Mesenchymal stem cell (in vitro differentiated cells and primary cell): Measurements from ENCODE around the gene RFTN1.

Source experiments
- DNase-seq: peaks from one replicate; pipeline ENCODE4 v3.0.0-alpha.2; 2013
- H2AFZ ChIP-seq: one replicate; pipeline ENCODE4 v1.6.1; 2013; ENCODE audit warnings: low read depth, mild to moderate bottlenecking, control low read depth, inconsistent platforms, low read length, moderate library complexity
- H2AK5ac ChIP-seq: 2 replicates; pipeline ENCODE4 v1.6.1; 2013; ENCODE audit warnings: low read length, moderate library complexity, mild to moderate bottlenecking, inconsistent platforms; ENCODE audit not compliant: severe bottlenecking
- H2BK120ac ChIP-seq: one replicate; pipeline ENCODE4 v1.6.1; 2013; ENCODE audit warnings: low read depth, mild to moderate bottlenecking, inconsistent platforms, low read length, moderate library complexity
- H2BK12ac ChIP-seq, 2 experiments: one replicate each; pipeline ENCODE4 v1.6.1; 2013; ENCODE audit warnings: inconsistent platforms in 2 of 2, low read length in 2 of 2, mild to moderate bottlenecking in 2 of 2, moderate library complexity in 2 of 2, control low read depth in 1 of 2
- H2BK15ac ChIP-seq: one replicate; pipeline ENCODE4 v1.6.1; 2013; ENCODE audit warnings: mild to moderate bottlenecking, low read depth, inconsistent platforms; ENCODE audit not compliant: poor library complexity, severe bottlenecking
- H2BK5ac ChIP-seq: 2 replicates; pipeline ENCODE4 v1.6.1; 2013; ENCODE audit warnings: low read depth, mild to moderate bottlenecking, low read length, control low read depth, inconsistent platforms; ENCODE audit not compliant: poor library complexity, severe bottlenecking
- H3K14ac ChIP-seq, 2 experiments: one replicate each; pipeline ENCODE4 v1.6.1; 2013; ENCODE audit warnings: inconsistent platforms in 2 of 2, low read length in 2 of 2, control low read depth in 1 of 2, mild to moderate bottlenecking in 1 of 2, moderate library complexity in 1 of 2
- H3K18ac ChIP-seq, 2 experiments: one replicate each; pipeline ENCODE4 v1.6.1; 2013; ENCODE audit warnings: inconsistent platforms in 2 of 2, low read length in 2 of 2, control low read depth in 1 of 2, low read depth in 1 of 2, mild to moderate bottlenecking in 1 of 2
- H3K23ac ChIP-seq, 2 experiments: one replicate each; pipeline ENCODE4 v1.6.1; 2013; ENCODE audit warnings: inconsistent platforms in 2 of 2, low read length in 2 of 2, mild to moderate bottlenecking in 2 of 2, moderate library complexity in 2 of 2, control low read depth in 1 of 2
- H3K27ac ChIP-seq: 2 replicates; pipeline ENCODE4 v1.5.1; 2013; ENCODE audit warnings: mild to moderate bottlenecking, moderate library complexity, low read length, control low read depth, inconsistent platforms; ENCODE audit not compliant: poor library complexity, severe bottlenecking
- H3K27me3 ChIP-seq, 2 experiments: 2 replicates each; pipeline versions ENCODE4 v1.6.1 to v1.7.0; 2013; ENCODE audit warnings: low read length in 2 of 2, mild to moderate bottlenecking in 2 of 2, moderate library complexity in 2 of 2, control low read depth in 1 of 2, inconsistent platforms in 1 of 2; ENCODE audit not compliant: control insufficient read depth in 1 of 2, insufficient read depth in 1 of 2
- H3K36me3 ChIP-seq, 2 experiments: 2 replicates each; pipeline versions ENCODE4 v1.6.1 to v1.7.0; 2013; ENCODE audit warnings: low read length in 2 of 2, control low read depth in 1 of 2, inconsistent platforms in 1 of 2, low read depth in 1 of 2, mild to moderate bottlenecking in 1 of 2; ENCODE audit not compliant: insufficient read depth in 2 of 2, control insufficient read depth in 1 of 2
- H3K4ac ChIP-seq, 2 experiments: one replicate each; pipeline ENCODE4 v1.6.1; 2013; ENCODE audit warnings: inconsistent platforms in 2 of 2, low read length in 2 of 2, mild to moderate bottlenecking in 2 of 2, moderate library complexity in 2 of 2, control low read depth in 1 of 2, low read depth in 1 of 2
- H3K4me1 ChIP-seq: 2 replicates; pipeline ENCODE4 v1.6.1; 2013; ENCODE audit warnings: low read depth, low read length, control low read depth; ENCODE audit not compliant: control insufficient read depth, insufficient read depth
- H3K4me2 ChIP-seq: 2 replicates; pipeline ENCODE4 v1.6.1; 2013; ENCODE audit warnings: low read length, mild to moderate bottlenecking, inconsistent platforms; ENCODE audit not compliant: poor library complexity, severe bottlenecking
- H3K4me3 ChIP-seq, 2 experiments: 2 replicates each; pipeline versions ENCODE4 v1.5.1 to v1.7.0; 2013; ENCODE audit warnings: low read length in 2 of 2, mild to moderate bottlenecking in 2 of 2, control low read depth in 1 of 2, low read depth in 1 of 2; ENCODE audit not compliant: insufficient read depth in 1 of 2
- H3K79me1 ChIP-seq: replicated peaks from 2 replicates; pipeline ENCODE4 v1.6.1; 2013; ENCODE audit warnings: mild to moderate bottlenecking, control low read depth, low read length, inconsistent platforms; ENCODE audit not compliant: poor library complexity, severe bottlenecking
- H3K9ac ChIP-seq: 2 replicates; pipeline ENCODE4 v1.7.0; 2013; ENCODE audit warnings: mild to moderate bottlenecking, low read length, moderate library complexity
- H3K9me3 ChIP-seq: 2 replicates; pipeline ENCODE4 v1.7.0; 2013; ENCODE audit warnings: mild to moderate bottlenecking, low read length; ENCODE audit not compliant: control insufficient read depth
- H4K8ac ChIP-seq: one replicate; pipeline ENCODE4 v1.6.1; 2013; ENCODE audit warnings: inconsistent platforms, mild to moderate bottlenecking, low read length, moderate library complexity
- H4K91ac ChIP-seq: one replicate; pipeline ENCODE4 v1.6.1; 2013; ENCODE audit warnings: mild to moderate bottlenecking, low read length, inconsistent platforms
- WGBS: methylation state at CpG from one replicate; pipeline ENCODE4 v1.1.7; 2013; ENCODE audit warnings: mixed read lengths; 5-methylcytosine and 5-hydroxymethylcytosine counted together

RFTN1 gene

DNA sequence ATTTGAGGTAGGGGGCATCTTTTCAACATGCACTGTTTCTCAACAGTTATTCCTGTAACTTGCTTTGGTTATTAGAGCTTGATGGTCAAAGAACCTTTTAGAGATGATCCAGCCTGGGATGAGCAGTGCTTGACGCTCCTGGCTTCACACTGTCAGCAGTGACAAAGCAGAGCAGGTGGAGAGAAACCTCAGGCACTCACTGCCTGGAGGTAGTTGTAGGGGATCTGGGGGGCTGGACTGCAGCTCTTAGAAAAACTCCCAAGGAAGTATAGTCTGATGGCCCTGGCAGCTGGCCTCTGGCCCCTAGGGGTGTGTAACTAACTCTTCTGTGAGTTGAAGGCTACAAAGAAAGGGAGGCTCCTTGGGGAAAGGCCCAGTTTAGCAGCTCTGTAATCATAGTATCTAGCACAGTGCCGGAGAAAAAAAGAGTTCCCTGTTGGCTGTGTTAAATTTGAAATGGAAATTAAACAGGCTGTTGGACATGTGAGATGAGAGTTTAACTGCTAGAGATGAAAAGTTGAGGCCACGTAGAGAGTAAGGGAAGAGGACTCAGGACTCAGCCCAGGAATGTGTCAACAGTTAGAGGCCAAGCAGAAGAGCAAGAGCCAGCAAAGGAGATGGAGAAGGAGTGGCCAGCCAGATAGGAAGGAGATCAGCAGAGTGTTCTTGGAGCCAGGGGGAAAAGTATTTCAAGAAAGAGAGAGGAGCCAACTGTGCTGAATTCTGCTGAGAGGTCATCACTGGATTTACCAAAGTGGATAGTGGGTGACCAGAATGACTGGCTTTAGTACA, 234.3 kb downstream of the RFTN1 start:
- H2AK5ac ChIP-seq = no peak overlapping the region
- H3K36me3 ChIP-seq = peaks cover 5 to 28% of the 10 kb centered on the region in 2 experiments
- H3K18ac ChIP-seq = peak overlapping the region in 1 of 2 experiments; percentile 15
- H3K4me1 ChIP-seq = no peaks in the 10 kb centered on the region
- no peak overlapping the region for H2BK120ac ChIP-seq
- no peak overlapping the region for H2AFZ ChIP-seq
- no peak for DNase-seq
- H3K27me3 ChIP-seq = no peaks in the 10 kb centered on the region
- no peak overlapping the region for H3K27ac ChIP-seq
- no peak overlapping the region for H2BK12ac ChIP-seq
- no peaks in the 10 kb centered on the region for H3K9me3 ChIP-seq
- H3K79me1 ChIP-seq = peaks cover 5% of the 10 kb centered on the region
- no peak overlapping the region for H4K8ac ChIP-seq
- 94% methylated on average over 3 of the region's 3 CpGs for WGBS
- no peak overlapping the region for H3K4ac ChIP-seq
- H4K91ac ChIP-seq = no peak overlapping the region
- H3K23ac ChIP-seq = no peak overlapping the region
- no peak overlapping the region for H2BK15ac ChIP-seq
- no peak overlapping the region for H3K9ac ChIP-seq
- H3K14ac ChIP-seq = no peak overlapping the region
- no peak overlapping the region for H3K4me2 ChIP-seq
- no peak overlapping the region for H2BK5ac ChIP-seq
- no peak overlapping the region for H3K4me3 ChIP-seq

DNA sequence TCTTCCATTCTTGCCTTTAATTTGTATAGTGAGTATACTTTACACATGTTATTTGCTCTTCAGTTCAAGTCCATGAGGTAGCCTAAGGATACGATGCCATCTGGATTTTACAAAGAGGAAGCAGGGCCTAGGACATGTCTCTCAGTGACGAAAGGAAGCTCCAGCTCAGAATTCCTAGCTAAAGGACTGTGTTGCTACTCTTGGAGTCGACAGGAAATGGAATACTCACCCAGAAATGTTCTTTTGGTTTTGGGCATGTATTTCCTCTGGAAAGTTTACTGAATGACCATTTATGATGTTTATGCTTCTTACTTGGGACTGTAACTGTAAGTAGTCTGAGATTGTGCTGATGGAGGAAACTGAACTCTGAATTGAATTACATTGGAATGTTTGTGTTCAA, 236.0 kb downstream of the RFTN1 start:
- H3K9ac ChIP-seq = no peak overlapping the region
- H2AFZ ChIP-seq = no peak overlapping the region
- no peak overlapping the region for H3K27ac ChIP-seq
- peak; percentile 51 for DNase-seq
- H2BK120ac ChIP-seq = no peak overlapping the region
- no peak overlapping the region for H2BK15ac ChIP-seq
- no peak overlapping the region for H3K18ac ChIP-seq
- no peak overlapping the region for H2AK5ac ChIP-seq
- peaks cover 5% of the 10 kb centered on the region for H3K79me1 ChIP-seq
- H3K4me2 ChIP-seq = no peak overlapping the region
- no peak overlapping the region for H4K8ac ChIP-seq
- peaks cover 5 to 21% of the 10 kb centered on the region in 2 experiments for H3K36me3 ChIP-seq
- no peaks in the 10 kb centered on the region for H3K4me1 ChIP-seq
- no peak overlapping the region for H2BK12ac ChIP-seq
- H3K27me3 ChIP-seq = no peaks in the 10 kb centered on the region
- no peak overlapping the region for H3K23ac ChIP-seq
- no peak overlapping the region for H3K4ac ChIP-seq
- H3K9me3 ChIP-seq = no peaks in the 10 kb centered on the region
- no peak overlapping the region for H2BK5ac ChIP-seq
- no peak overlapping the region for H4K91ac ChIP-seq
- H3K14ac ChIP-seq = no peak overlapping the region
- 73% methylated on average over 3 of the region's 3 CpGs for WGBS
- no peak overlapping the region for H3K4me3 ChIP-seq

DNA sequence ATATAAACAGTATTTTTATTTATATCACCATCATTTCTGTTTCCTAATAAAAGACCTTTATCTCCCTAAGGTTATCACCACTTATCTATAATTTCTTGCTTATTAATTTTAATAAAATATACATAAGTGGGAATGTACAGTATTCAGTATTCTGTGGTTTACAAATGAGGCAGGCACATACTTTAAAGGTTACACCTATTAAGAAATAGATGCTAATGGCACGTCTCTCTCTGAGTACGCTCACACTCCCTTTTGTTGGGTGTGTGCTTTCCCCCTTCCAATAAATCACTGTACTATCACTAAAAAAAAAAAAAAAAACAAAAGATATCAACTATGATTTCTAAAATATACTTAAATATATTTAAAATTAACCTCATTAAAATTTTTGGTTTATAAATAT, 239.6 kb downstream of the RFTN1 start:
- Histone ChIP-seq H2AK5ac (no peak overlapping the region), H3K36me3 (peaks cover 9 to 54% of the 10 kb centered on the region in 2 experiments), H3K14ac (no peak overlapping the region), H3K79me1 (peaks cover under 1% of the 10 kb centered on the region), H2BK120ac (no peak overlapping the region), H3K4ac (no peak overlapping the region), H3K4me3 (no peak overlapping the region), H3K18ac (no peak overlapping the region), H4K8ac (no peak overlapping the region), H2BK12ac (no peak overlapping the region), H2AFZ (no peak overlapping the region), H3K23ac (no peak overlapping the region), H2BK5ac (no peak overlapping the region), H3K9me3 (no peaks in the 10 kb centered on the region), H2BK15ac (no peak overlapping the region), H3K4me1 (no peaks in the 10 kb centered on the region), H3K4me2 (no peak overlapping the region), H4K91ac (no peak overlapping the region), H3K27me3 (no peaks in the 10 kb centered on the region), H3K9ac (no peak overlapping the region), H3K27ac (no peak overlapping the region)
- 88% methylated on average over 2 of the region's 2 CpGs for WGBS
- no peak for DNase-seq

DNA sequence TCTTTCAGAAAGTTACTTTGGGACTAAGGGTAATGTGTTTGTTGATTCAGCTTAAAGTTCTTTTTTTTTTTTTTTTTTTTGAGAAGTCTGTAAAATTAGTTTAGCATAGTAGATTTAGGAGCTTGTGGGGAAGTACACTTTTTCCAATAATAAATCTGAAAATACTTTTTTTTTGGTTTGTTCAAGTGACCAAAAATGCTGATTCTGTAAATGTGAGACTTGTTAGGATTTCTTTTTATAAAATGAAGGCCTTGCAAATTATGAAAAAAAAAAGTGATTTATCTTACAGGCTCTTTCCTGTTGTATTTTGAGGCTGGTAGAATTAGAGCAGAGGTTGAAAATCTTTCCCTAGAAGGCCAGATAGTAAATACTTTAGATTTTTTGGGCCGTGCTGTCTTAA, 240.9 kb downstream of the RFTN1 start:
- DNase-seq = no peak
- H4K8ac ChIP-seq = no peak overlapping the region

More for the DNA sequence above, 240.9 kb downstream of the RFTN1 start:
- Histone ChIP-seq H2AK5ac (no peak overlapping the region), H3K14ac (no peak overlapping the region), H2BK5ac (no peak overlapping the region), H3K27me3 (no peaks in the 10 kb centered on the region), H3K4me1 (no peaks in the 10 kb centered on the region), H2BK120ac (no peak overlapping the region), H4K91ac (no peak overlapping the region), H3K79me1 (peaks cover 2% of the 10 kb centered on the region), H3K18ac (no peak overlapping the region), H3K4me3 (no peak overlapping the region), H3K23ac (no peak overlapping the region), H3K9ac (no peak overlapping the region), H3K36me3 (peaks cover 9 to 54% of the 10 kb centered on the region in 2 experiments), H3K27ac (no peak overlapping the region), H3K4me2 (no peak overlapping the region), H2BK12ac (no peak overlapping the region), H3K9me3 (no peaks in the 10 kb centered on the region), H3K4ac (no peak overlapping the region), H2BK15ac (no peak overlapping the region), H2AFZ (no peak overlapping the region)
- WGBS = no CpG with 5 or more reads among the region's 1 CpG
